ENCODE data around the gene TADA3. TPM values are rescaled to one million over a fixed set of nuclear protein-coding genes. Genes with fewer than 3 reads are reported as not detected.

TADA3 gene
- 69.6 and 72.4 TPM in 2 replicates for total RNA-seq

GRCh38 chr3:9792405-9793160 is at the start of gene TADA3, which contains the start of gene ARPC4:
Gene TADA3 (minus strand): TSS chr3:9792473. CDS start chr3:9791466, 1,007 bp downstream.
Gene ARPC4 (plus strand): TSS chr3:9793082. CDS start chr3:9793122, 40 bp downstream.

GRCh38 chr3:9809615-9810432 is 17.6 kb upstream of the TADA3 start, which contains the start of gene TTLL3:
Gene TTLL3 (plus strand): TSS chr3:9810262. CDS start chr3:9810662, 400 bp downstream.

GRCh38 chr3:9769426-9770275 is 22.6 kb downstream of the TADA3 start, which contains the start of gene CAMK1:
Gene CAMK1 (minus strand): TSS chr3:9769947. CDS start chr3:9767749, 2,198 bp downstream.

GRCh38 chr3:9749645-9750555 is 42.4 kb downstream of the TADA3 start, which contains the start of gene OGG1:
Gene OGG1 (plus strand): TSS chr3:9749952. CDS start chr3:9750287, 335 bp downstream.

GRCh38 chr3:9731206-9732079 is 60.8 kb downstream of the TADA3 start, which contains the start of gene BRPF1:
Gene BRPF1 (plus strand): TSS chr3:9731735. CDS start chr3:9734141, 2,406 bp downstream.

Other genes with a start within 250 kb of the TADA3 start
- under 0.01 TPM in 1 of 2 replicates, not detected in the other for gene LHFPL4, start 238.7 kb downstream of the TADA3 start, total RNA-seq
- 23.5 and 25.6 TPM in 2 replicates for gene MTMR14, start 143.0 kb downstream of the TADA3 start, total RNA-seq
- gene CPNE9, start 88.6 kb downstream of the TADA3 start, total RNA-seq: not detected in 2 replicates
- 8.2 and 11.0 TPM in 2 replicates for gene BRPF1, start 60.7 kb downstream of the TADA3 start, total RNA-seq
- gene OGG1, start 42.5 kb downstream of the TADA3 start, total RNA-seq: 32.2 and 37.9 TPM in 2 replicates
- 27.5 and 31.7 TPM in 2 replicates for gene CAMK1, start 22.5 kb downstream of the TADA3 start, total RNA-seq
- gene ARPC4, start 609 bp upstream of the TADA3 start, total RNA-seq: 111 and 190 TPM in 2 replicates
- gene TTLL3, start 17.8 kb upstream of the TADA3 start, total RNA-seq: 19.8 and 20.2 TPM in 2 replicates
- gene RPUSD3, start 51.5 kb upstream of the TADA3 start, total RNA-seq: 29.1 and 46.4 TPM in 2 replicates
- gene CIDEC, start 87.8 kb upstream of the TADA3 start, total RNA-seq: 8.2 and 92.0 TPM in 2 replicates
- 50.6 and 66.1 TPM in 2 replicates for gene JAGN1, start 98.1 kb upstream of the TADA3 start, total RNA-seq
- 0.23 and 4.9 TPM in 2 replicates for gene IL17RE, start 110.4 kb upstream of the TADA3 start, total RNA-seq
- gene IL17RC, start 124.6 kb upstream of the TADA3 start, total RNA-seq: 31.6 and 113 TPM in 2 replicates
- 11.2 and 35.9 TPM in 2 replicates for gene CRELD1, start 141.4 kb upstream of the TADA3 start, total RNA-seq
- 2.7 and 4.3 TPM in 2 replicates for gene PRRT3, start 159.9 kb upstream of the TADA3 start, total RNA-seq
- gene EMC3, start 194.4 kb upstream of the TADA3 start, total RNA-seq: 39.6 and 60.6 TPM in 2 replicates
- 1.8 and 3.9 TPM in 2 replicates for gene FANCD2, start 234.0 kb upstream of the TADA3 start, total RNA-seq